Nephron progenitor cell (in vitro differentiated cells): Measurements from ENCODE around the gene COPS2.
"Not testable (repeated sequence)": the region's sequence is repeated elsewhere in the genome, so short reads cannot be mapped to it uniquely, and the experiment has no call there.

Experiments
- DNase-seq: peaks from one replicate; pipeline ENCODE4 v3.0.0; 2021
- H3K27ac Mint-ChIP-seq: 2 replicates; pipeline ENCODE4 v1.8.0; 2021; ENCODE audit warnings: mild to moderate bottlenecking, moderate library complexity, mixed read lengths
- H3K27me3 Mint-ChIP-seq: 2 replicates; pipeline ENCODE4 v1.8.0; 2021; ENCODE audit warnings: mild to moderate bottlenecking, low read depth, mixed read lengths; ENCODE audit not compliant: poor library complexity
- H3K36me3 Mint-ChIP-seq: 2 replicates; pipeline ENCODE4 v1.8.0; 2021; ENCODE audit warnings: low read depth, mixed read lengths
- H3K4me1 Mint-ChIP-seq: 2 replicates; pipeline ENCODE4 v1.8.0; 2021; ENCODE audit warnings: mixed read lengths
- H3K4me3 Mint-ChIP-seq: 2 replicates; pipeline ENCODE4 v1.8.0; 2021; ENCODE audit warnings: mild to moderate bottlenecking, moderate library complexity, mixed read lengths
- H3K9me3 Mint-ChIP-seq: 2 replicates; pipeline ENCODE4 v1.8.0; 2021; ENCODE audit warnings: mild to moderate bottlenecking, moderate library complexity, mixed read lengths
- CTCF ChIP-seq: fragments of 200-600 bp; sonication (generic); IDR thresholded peaks from 2 replicates; pipeline ENCODE4 v1.5.0; 2021; ENCODE audit warnings: antibody characterized with exemption

COPS2 gene

GRCh38 chr15:49189631-49190030, 34.2 kb upstream of the COPS2 start:
- H3K9me3 Mint-ChIP-seq: peaks cover 9% of the 10 kb centered on the region
- H3K36me3 Mint-ChIP-seq: peaks cover 16% of the 10 kb centered on the region
- H3K27me3 Mint-ChIP-seq: no peaks in the 10 kb centered on the region
- TF ChIP-seq CTCF: no peak
- peaks cover 6% of the 10 kb centered on the region for H3K4me1 Mint-ChIP-seq
- no peak overlapping the region for H3K27ac Mint-ChIP-seq
- no peak overlapping the region for H3K4me3 Mint-ChIP-seq
- no peak for DNase-seq

GRCh38 chr15:49188933-49189332, 33.5 kb upstream of the COPS2 start:
- TF ChIP-seq CTCF: no peak
- Mint-ChIP-seq H3K4me3 (no peak overlapping the region), H3K27me3 (no peaks in the 10 kb centered on the region), H3K9me3 (peaks cover 9% of the 10 kb centered on the region), H3K4me1 (peaks cover 6% of the 10 kb centered on the region), H3K36me3 (peaks cover 16% of the 10 kb centered on the region), H3K27ac (no peak overlapping the region)
- DNase-seq: no peak

- no peak overlapping the region for H3K4me3 Mint-ChIP-seq
- DNase-seq: no peak
- H3K4me1 Mint-ChIP-seq: peaks cover 6% of the 10 kb centered on the region
- TF ChIP-seq CTCF: no peak
- no peak overlapping the region for H3K27ac Mint-ChIP-seq
- peaks cover 22% of the 10 kb centered on the region for H3K36me3 Mint-ChIP-seq
- H3K27me3 Mint-ChIP-seq: no peaks in the 10 kb centered on the region
- peaks cover 11% of the 10 kb centered on the region for H3K9me3 Mint-ChIP-seq
These were observed 32.3 kb upstream of the COPS2 start for GRCh38 chr15:49187549-49188245.

GRCh38 chr15:49185473-49185872, 30.1 kb upstream of the COPS2 start:
- Mint-ChIP-seq H3K27ac (no peak overlapping the region), H3K36me3 (peaks cover 27% of the 10 kb centered on the region), H3K27me3 (no peaks in the 10 kb centered on the region), H3K9me3 (peaks cover 18% of the 10 kb centered on the region), H3K4me1 (peaks cover 6% of the 10 kb centered on the region), H3K4me3 (no peak overlapping the region)
- TF ChIP-seq CTCF: no peak
- DNase-seq: no peak

- H3K27ac Mint-ChIP-seq, DNase-seq, H3K4me3 Mint-ChIP-seq, H3K27me3 Mint-ChIP-seq, H3K4me1 Mint-ChIP-seq: not testable (repeated sequence)
- Mint-ChIP-seq H3K36me3 (peaks cover 27% of the 10 kb centered on the region), H3K9me3 (peaks cover 18% of the 10 kb centered on the region)
These were observed 28.3 kb upstream of the COPS2 start for GRCh38 chr15:49183741-49184140.

- H3K27me3 Mint-ChIP-seq: no peaks in the 10 kb centered on the region
- no peak for DNase-seq
- peaks cover 18% of the 10 kb centered on the region for H3K9me3 Mint-ChIP-seq
- H3K4me1 Mint-ChIP-seq: no peaks in the 10 kb centered on the region
- TF ChIP-seq CTCF: no peak
- peaks cover 33% of the 10 kb centered on the region for H3K36me3 Mint-ChIP-seq
- no peak overlapping the region for H3K4me3 Mint-ChIP-seq
- H3K27ac Mint-ChIP-seq: no peak overlapping the region
These were observed 26.7 kb upstream of the COPS2 start for GRCh38 chr15:49182128-49182527.
